Esophagus squamous epithelium (tissue), 4 donors: Measurements from ENCODE around the gene CELSR1.

Experiments used
- POLR2A ChIP-seq, 4 donors: fragments of 450-650 bp; IDR thresholded peaks; one replicate each; pipeline ENCODE4 v1.6.1; 2017; ENCODE audit warnings: antibody characterized with exemption in 4 of 4, mild to moderate bottlenecking in 4 of 4, moderate library complexity in 3 of 4
- TF ChIP-seq, protein P1 (sequence below), 6 experiments: fragments of 450-650 bp in 4 of 6; fragments of 200-600 bp in 2 of 6; sonication (generic) in 2 of 6; IDR thresholded peaks; one replicate each; pipeline ENCODE4 v1.5.1; 2016 to 2019; ENCODE audit warnings: antibody characterized with exemption in 6 of 6, mild to moderate bottlenecking in 4 of 6, moderate library complexity in 4 of 6

DNA sequence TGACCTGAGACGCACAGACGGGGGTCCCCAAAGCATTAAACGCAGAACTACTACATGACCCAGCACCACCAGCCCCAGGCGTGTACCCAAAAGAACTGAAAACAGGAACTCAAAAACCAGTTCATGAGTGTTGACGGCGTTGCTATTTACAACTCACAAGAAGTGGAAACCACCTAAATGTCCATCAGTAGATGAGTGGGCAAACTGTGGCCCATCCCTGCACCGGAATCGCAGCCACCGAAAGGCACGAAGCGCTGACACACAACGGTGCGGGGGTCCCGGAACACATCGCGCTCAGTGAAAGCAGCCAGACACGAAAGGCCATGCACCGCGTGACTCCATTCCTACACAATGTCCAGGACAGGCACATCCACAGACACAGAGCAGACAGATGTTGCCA, 122.7 kb downstream of the CELSR1 start:
- TF ChIP-seq, protein P1, sequence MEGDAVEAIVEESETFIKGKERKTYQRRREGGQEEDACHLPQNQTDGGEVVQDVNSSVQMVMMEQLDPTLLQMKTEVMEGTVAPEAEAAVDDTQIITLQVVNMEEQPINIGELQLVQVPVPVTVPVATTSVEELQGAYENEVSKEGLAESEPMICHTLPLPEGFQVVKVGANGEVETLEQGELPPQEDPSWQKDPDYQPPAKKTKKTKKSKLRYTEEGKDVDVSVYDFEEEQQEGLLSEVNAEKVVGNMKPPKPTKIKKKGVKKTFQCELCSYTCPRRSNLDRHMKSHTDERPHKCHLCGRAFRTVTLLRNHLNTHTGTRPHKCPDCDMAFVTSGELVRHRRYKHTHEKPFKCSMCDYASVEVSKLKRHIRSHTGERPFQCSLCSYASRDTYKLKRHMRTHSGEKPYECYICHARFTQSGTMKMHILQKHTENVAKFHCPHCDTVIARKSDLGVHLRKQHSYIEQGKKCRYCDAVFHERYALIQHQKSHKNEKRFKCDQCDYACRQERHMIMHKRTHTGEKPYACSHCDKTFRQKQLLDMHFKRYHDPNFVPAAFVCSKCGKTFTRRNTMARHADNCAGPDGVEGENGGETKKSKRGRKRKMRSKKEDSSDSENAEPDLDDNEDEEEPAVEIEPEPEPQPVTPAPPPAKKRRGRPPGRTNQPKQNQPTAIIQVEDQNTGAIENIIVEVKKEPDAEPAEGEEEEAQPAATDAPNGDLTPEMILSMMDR (IDR thresholded peaks at IDR 0.05) = no peak
- no peak for TF ChIP-seq POLR2A (IDR thresholded peaks at IDR 0.05)
